ENCODE results near the gene MRPS10.
"Not testable (repeated sequence)": the region's sequence is repeated elsewhere in the genome, so short reads cannot be mapped to it uniquely, and the experiment has no call there.

The MRPS10 gene

DNA sequence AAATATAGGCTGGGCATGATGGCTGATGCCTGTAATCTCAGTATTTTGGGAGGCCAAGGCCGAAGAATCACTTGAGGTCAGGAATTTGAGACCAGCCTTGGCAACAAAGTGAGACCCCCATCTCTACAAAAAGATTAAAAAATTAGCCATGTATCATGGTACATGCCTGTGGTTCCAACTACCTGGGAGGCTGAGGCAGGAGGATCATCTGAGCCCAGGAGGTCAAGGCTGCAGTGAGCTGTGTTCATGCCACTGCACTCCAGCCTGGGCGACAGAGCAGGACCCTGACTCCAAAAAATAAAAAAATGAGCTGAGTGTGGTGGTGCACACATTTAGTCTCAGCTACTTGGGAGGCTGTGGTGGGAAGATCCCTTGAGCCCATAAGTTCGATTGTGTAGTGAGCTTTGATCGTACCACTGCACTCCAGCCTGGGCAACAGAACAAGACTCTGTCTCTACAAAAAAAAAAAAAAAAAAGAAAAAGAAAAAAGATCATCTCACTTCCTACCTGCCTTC, 12.8 kb downstream of the MRPS10 start:
- DNase-seq, result no peak

DNA sequence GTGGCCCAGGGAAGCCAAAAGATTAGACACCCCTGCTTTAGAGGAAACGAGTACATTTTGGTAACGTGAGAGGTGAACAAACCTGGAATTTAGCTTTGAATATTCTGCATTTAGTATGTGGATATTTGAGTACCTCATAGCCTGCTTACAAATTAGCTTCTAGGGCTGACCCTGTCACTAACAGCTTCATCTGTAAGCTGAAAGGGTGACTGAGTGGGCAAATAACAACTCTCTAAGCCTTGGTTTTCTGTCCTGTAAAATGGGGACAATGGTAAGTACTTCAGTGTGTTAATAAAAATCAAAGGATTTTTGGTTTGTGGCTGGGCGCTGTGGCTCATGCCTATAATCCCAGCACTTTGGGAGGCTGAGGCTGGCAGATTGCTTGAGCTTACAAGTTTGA, 14.5 kb downstream of the MRPS10 start:
- DNase-seq, result no peak

DNA sequence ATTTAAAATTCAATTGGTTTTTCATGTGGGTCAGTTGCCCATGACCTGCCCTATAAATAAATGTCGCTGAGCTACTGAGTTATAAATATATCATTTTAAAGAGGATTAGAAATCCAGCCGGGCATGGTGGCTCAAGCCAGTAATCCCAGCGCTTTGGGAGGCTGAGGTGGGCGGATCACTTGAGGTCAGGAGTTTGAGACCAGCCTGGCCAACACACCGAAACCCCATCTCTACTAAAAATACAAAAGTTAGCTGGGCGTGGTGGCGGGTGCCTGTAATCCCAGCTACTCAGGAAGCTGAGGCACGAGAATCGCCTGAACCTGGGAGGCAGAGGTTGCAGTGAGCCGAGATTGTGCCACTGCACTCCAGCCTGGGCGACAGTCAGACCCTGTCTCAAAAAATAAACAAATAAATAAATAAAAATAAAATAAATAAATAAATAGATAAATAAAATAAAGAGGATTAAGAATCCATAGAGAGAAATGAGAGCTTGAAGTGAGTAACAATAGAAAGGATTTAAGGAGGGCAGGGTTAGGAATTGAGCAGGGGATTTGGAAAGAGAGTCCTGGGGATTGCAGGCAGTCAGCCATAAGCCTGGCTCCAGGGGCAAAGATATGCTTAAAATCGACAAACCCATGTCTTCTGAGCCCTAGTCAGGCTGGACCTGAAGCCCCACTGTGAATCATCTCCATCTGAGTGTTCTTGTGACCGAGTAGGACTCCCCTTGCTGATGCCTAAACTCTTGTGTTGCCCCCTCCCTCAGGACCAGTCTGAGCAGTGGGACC, 15.3 kb downstream of the MRPS10 start:
- not testable (repeated sequence) for DNase-seq

DNA sequence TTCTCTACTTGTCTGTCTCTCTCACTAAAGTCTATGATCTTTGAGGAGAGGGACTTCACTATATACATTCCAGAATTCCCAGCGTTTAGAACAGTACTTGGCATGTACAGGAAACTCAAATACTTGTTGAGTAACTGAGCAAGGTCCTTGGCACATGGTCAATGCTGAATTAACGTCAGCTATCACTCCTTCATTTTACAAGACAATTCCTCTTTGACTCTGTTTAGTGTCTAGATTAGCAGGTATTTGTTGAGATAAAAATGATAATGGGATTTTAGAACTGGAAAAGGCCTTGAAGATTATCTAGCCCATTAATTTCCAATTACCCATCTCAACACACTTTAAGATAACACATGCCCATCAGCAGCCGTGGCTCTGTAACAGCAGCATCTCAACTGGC, 16.3 kb downstream of the MRPS10 start:
- DNase-seq, result no peak

DNA sequence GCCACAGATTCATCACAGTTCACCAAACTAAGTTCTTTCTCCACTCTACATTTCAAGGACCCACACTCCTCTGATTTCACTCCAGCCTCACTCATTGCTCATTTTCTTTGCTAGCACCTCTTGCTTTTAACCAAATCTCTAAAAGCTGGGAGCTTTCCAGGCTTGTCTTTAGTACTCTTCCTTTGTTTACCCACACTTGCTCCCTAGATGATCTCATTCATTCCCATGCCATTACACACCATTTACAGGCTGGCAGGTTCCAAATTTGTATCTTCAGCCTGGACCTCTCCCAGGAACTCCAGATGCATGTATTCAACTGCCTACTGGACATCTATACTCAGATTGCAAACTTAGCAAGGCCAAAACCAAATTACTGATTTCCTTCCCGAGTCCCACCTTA, 17.6 kb downstream of the MRPS10 start:
- DNase-seq, result no peak

DNA sequence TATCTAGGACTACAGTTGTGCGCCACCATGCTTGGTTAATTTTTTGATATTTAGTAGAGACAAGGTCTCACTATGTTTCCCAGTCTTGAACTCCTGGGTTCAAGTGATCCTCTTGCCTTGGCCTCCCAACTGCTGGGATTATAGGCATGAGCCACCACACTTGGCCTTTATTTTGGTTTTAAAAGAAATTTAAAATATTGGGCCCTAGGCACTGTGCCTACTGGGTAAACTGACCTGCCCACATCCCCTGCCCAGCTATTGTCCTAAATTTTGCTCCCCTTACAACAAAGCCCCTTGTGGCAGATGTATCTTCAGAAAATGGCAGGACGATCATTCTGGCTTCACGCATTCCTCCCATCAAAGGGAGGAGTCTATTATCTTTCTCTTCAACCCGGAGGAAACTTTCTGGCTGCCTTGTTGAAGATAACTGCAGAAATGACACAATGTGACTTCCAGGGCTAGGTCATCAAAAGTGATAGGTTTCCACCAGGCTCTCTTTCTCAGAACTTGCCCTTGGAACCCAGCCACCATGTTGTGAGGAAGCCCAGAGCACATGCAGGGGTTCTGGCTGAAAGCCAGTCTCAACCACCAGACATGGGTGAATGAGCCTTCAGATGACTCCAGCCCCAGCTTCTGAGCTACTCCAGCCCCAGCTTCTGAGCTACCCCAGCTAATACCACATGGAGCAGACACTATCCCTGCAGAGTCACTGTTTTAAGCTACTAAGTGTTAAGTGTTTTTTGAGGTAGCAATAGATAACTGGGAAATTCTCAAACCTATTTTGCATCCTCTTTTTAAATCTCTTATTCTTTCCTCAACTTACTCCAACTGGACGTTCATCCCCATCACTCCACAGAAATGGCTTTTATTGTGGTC, 18.3 kb downstream of the MRPS10 start:
- no peak for DNase-seq

DNA sequence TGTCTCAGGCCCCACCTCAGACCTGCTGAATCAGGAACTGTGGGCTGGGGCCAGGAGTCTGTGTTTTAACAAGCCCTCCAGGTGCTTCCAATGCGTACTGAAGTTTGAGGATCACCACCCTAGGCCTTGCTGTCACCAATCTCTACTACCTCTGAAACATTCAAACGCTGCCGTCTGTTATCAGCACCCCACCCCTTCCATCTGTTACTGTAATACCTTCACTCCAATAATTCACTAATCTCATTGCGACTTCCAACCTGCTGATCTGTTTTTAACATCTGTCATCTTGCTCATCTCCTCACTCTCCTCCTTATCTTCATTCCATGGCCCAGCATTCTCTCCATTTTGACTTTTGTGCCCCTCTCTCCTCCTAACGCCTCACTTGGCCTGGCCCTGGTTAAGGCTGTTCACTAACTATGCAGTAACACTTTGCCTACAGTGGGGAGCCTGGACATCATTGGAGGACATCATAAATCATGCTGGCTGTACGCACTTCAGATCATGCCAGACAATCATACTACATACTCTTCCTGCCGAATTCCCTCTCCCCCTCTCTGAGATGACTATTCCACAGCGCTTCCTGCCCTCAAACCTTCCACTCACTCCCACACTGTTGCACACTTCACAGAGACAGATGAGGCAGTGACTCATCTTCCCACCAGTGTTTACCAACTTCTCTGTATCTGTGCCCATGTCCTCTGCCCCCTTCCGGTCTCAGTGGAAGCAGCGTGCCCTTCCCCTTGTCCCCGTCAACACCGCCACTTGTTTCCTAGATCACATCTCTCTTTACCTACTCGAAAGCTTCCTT, 19.9 kb downstream of the MRPS10 start:
- no peak for DNase-seq

DNA sequence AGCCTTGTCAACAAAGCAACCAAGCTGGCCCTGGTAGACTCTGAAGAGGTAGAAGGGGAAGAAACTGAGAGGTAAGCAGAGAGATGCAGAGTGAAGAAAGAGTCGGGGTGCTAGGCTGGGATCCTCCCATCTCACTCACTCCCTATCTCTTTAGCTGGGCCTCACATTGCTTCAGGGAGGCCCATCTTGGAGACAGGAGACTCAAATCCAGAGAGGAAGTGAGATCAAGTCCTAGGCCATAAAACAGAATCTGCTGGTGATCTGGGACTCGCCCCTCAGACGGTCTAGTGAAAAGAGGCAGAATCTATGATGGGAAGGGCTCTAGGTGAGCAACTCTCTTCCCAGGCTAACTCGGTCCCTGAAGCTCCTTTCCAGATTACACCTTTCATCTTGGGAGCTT, 22.2 kb downstream of the MRPS10 start:
- DNase-seq, result no peak

DNA sequence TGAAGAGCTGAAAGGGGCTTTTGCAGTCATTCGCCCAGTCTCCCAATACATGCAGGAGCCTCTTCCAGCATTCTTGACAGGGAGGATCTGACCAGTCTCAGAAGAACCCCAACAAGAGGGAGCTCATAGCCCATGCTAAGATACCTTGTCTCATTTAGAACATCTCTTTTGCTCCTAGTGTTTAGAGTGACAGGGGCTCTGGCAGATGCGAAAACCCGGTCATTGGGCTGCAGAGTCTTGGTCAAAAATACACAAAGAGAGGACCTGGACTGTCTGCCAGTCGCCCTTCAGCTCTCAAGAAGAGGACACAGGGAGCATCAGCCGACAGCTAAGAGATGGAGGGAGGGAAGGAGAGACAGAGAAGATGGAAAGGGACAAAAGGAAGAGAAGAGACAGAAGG, 23.6 kb downstream of the MRPS10 start:
- DNase-seq, result no peak

DNA sequence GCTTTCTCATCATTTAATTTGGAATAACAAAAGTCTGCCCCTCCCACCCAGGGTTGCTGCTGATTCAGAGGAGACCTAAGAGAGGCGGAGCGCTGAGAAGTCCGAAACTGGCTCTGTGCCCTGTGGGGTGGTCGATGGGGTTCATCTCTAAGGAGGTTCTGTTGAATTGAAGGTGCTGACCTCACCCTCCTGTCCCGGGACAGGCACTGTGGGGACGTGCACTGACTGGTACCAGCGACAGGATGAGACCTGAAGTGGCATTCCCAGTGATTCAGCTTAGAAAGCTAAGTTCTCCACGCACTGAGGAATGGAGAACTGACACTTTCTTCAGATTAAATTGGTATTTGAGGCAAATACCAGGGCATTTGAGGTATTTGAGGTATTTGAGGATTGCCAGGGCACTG, 24.2 kb downstream of the MRPS10 start:
- DNase-seq, result no peak

DNA sequence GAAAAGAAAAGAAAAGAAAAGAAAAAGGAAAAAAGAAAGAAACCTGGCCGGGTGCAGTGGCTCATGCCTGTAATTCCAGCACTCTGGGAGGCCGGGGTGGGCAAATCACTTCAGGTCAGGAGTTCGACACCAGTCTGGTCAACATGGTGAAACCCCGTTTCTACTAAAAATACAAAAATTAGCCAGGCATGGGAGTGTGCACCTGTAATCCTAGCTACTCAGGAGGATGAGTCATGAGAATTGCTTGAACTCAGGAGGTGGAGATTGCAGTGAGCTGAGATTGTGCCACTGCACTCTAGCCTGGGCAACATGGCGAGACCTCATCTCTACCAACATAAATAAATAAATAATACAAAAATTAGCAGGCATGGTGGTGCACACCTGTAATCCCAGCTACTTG, 25.3 kb downstream of the MRPS10 start:
- DNase-seq, result not testable (repeated sequence)

DNA sequence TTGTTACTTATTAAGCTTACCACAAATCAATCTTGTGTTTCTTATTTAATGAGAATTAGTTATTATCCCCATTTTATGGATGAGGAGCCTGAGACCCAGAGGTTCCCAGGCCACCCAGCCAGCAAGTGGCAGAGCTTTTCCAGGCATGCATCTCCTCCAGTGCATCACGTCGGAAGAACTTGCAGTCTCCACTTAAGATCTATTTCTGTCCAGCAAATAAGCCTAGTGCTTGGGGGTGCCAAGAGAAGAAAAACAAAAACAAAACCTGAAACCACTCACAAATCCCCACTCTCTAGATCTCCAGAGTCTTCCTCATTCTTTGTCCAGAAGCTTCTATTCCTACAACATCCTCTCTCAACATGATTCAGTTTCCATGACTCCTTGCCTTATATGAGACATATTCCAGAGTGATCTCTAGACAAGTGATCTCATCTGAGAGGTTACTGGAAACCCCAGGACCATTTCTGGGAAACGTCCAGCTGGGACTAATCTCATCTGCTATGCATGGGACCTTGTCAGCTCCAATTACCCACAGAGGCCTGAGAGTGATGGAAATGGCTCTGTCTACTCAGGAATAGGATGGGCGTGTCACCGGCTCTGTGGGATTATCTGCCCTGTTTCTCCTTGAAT, 27.0 kb downstream of the MRPS10 start:
- no peak for DNase-seq

DNA sequence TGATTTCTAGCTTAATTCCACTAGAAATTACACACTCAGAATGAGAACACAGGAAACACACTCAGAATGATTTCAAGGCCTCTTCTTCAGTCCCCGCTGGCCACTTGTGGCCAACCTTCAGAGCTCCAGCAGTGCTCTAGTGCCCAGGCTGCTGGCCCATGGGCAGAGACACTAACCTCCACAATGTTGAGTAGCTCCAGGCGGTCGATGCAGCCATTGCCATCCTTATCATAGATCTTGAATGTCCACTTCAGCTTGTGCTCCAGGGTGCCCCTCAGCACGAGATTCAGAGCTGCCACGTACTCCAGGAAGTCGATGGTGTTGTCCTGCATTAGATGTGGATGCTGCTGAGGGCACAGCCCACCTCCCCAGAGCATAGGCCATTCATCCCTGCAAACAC, 29.3 kb downstream of the MRPS10 start:
- no peak for DNase-seq

DNA sequence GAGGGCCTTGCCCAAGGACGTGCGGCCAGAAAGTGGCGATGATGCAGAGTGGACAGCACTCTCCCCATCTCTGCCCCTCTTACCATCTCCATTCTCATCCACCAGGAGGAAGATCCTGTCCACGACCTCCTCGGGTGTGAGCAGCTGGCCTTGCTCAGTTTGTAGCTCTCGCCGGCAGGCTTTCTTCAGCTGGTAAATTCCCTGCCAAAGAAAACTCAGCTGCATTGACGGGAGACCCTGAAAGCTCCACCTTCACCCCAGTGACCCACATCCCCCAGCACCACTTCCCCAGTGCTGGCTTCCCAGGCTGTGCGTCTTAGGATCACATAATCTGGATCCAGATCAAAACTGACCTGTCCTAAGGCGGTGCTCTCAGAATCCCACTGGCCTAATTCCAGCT, 32.1 kb downstream of the MRPS10 start:
- no peak for DNase-seq

DNA sequence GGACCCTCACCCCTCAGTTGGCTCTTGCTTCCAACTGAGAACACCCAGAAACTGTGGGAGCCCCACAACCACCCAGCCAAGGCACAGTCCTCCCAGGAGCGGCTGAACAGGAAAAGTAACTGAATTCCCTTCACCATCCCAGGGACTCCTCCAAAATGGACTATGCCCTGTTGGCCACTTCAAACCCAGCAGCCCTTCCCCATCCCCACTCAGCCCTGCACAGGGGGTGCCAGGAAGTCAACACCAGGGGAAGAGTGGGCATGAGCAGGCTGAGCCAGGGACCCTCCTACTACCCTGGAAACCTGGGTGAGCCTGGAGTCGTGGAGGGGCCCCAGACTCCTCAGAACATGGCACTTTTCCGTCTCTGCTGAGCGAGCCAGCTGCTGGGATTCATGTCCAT, 33.2 kb downstream of the MRPS10 start:
- DNase-seq, result no peak

DNA sequence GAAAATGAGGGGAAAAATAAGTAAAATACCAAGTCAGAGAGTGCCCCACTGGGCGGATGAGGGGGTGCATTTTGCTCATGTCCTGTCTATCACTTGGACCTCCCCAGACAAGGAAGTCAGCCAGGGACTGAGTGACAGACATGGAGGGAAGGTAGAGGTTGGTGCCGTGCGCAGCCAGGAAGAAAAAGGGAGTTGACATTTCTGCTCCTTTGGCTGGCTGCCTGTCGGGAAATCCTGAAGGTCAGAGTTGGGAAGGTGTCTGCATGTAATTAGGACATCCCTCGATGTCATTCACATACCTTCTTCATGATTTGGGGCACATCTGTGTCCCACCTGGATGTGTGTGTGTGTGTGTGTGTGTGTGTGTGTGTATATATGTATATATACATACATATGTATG, 35.6 kb downstream of the MRPS10 start:
- DNase-seq, result no peak

DNA sequence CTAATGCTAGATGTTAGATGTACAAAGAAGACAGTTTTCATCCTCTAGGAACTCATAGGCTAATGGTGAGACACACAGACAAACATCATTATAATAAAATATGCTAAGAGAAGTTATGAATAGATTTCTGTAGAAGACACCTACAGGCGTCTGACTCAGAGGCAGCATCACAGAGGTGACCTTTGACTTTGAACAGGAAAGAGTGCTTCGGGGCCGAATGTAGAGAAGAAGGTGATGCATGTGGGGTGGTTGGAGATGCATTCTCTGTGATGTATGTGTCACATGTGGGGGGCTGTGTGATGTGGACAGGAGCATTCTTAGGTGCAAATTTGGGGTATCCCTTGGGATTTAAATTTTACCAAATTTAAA, 37.7 kb downstream of the MRPS10 start:
- DNase-seq, result no peak

DNA sequence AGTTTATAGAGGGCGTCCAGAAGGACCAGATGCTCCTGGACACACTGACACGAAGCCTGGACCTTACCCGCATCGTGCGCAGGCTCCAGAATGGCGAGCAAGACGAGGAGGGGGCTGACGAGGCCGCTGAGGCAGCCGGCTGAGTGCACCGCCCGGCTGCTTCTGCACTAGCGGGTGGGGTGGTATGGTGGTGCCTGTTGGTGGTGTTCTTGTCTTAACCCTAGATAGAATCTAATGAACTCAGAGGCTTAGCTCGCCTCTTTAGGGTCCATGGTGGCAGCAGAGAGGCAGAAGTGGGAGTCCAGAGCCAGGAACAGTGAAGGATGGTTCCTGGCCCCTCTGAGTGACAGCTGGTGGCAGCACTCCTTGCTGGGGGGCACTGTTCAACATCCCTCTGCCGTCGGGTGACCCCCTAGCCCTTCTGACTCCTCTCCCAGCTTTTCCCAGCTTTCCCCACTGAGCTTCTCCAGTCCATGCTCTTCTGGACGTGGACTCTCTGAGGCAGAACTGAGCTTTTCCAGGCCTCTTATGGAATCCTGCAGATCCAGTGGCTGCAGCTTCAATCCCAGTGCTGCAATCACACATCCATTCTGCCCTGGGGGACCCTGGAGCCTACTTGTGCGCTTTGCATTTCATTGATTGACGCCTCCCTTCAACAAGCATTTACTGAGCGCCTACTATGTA, 38.3 kb downstream of the MRPS10 start:
- DNase-seq, result no peak

DNA sequence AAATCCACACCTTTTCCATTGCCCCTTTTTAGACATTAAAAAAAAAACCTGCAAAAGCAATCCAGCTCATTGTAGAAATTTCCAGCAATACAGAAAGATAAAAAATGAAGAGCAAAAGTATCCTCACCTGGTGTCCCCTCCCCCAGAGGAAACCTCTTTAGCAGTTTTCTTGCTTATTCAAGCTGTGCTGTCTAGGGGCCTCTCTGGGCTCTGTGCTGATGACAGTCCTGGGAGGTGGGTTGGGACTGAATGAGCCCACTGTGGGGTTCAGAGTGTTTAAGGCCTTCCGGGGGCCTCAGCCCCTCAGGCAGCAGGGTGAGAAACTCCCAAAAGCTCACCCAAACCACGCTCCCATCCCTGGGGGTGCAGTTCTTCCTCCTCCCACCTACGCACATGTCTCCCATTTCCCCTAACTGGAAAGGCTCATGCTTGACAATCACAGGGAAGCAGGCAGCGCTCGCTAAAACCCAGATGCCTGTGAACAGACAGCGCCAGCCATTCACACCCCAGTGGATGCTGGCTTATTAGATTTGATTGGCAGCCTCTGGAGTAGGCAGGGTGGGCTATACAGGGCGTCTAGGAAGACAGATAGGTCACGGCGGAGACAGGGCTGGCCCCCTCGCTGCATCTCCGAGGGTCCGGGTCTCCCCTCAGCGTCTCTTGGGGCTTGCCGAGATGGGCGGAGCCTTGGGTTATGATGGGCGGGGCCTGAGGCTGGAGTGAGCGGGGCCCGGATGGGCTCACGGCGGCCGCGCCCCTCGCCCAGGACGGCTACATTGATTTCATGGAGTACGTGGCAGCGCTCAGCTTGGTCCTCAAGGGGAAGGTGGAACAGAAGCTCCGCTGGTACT, 39.9 kb downstream of the MRPS10 start:
- no peak for DNase-seq

DNA sequence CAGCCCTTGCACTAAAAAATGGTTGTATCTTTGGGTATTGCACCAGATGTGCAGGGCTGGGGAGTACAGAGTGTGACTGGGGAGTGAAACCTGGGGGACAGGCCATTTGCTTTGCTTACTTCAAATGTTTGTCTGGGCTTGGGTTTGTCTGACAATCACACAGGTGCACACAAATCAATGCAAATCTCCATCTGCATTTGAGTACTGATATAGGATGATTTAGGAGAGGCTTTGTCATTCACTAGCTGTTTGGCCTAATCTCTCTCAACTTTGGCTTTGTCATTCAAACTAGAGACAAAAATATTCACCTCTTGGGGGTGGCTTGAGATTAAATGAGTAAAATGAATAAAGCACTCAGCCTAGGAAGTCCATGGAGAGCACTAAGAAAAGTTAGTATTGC, 40.7 kb downstream of the MRPS10 start:
- DNase-seq, result no peak

DNA sequence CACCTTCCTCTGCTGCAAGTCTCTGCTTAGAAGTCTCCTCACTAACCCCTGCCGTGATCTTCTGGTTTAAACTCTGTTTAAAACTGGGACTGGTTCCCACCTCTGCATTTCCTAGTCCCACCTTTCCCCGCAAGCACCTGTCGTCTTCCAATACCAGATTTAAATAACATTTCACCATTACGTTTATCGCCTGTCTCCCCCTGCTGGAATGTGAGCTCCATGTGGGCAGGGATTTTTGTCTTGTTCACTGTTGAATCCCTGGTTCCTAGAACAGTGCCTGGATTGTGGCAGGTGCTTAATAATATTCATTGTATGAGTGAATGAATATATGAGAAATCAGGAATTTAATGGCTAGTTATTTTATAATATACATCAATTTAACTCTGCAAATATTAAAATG, 41.8 kb downstream of the MRPS10 start:
- DNase-seq, result no peak
